Transverse colon (tissue), 4 donors: ENCODE measurements around the gene ARHGAP42. TPM values are rescaled to one million over a fixed set of nuclear protein-coding genes. Genes with fewer than 3 reads are reported as not detected.

Experiments used
- DNase-seq: peaks from one replicate; pipeline ENCODE4 v3.0.0-alpha.2; 2019
- H3K27ac ChIP-seq, 4 donors: fragments of 200-600 bp; sonication (generic); 2 replicates each; pipeline ENCODE4 v1.5.1; 2016 to 2018; ENCODE audit warnings: inconsistent platforms in 4 of 4
- H3K27me3 ChIP-seq: fragments of 200-600 bp; sonication (generic); 2 replicates; pipeline ENCODE4 v1.5.1; 2017; ENCODE audit warnings: inconsistent platforms
- H3K36me3 ChIP-seq, 4 donors: fragments of 200-600 bp; sonication (generic); 2 replicates each; pipeline ENCODE4 v1.5.1; 2017 to 2019; ENCODE audit warnings: inconsistent platforms in 4 of 4
- H3K4me1 ChIP-seq, 4 donors: fragments of 200-600 bp; sonication (generic); 2 replicates each; pipeline ENCODE4 v1.5.1; 2017 to 2020; ENCODE audit warnings: inconsistent platforms in 4 of 4
- H3K4me3 ChIP-seq, 4 donors: fragments of 200-600 bp; sonication (generic); 1 replicate in 1 of 4; 2 replicates in 3 of 4; pipeline versions ENCODE4 v1.5.1 to v1.6.1; 2017 to 2019; ENCODE audit warnings: inconsistent platforms in 4 of 4
- H3K9me3 ChIP-seq, 2 donors: fragments of 200-600 bp; sonication (generic); 2 replicates each; pipeline ENCODE4 v1.5.1; 2017 to 2019; ENCODE audit warnings: inconsistent platforms in 2 of 2
- CTCF ChIP-seq, 5 experiments: fragments of 200-600 bp in 3 of 5; fragments of 450-650 bp in 2 of 5; sonication (generic) in 3 of 5; IDR thresholded peaks; 1 replicate in 2 of 5; 2 replicates in 3 of 5; pipeline ENCODE4 v1.5.1; 2016 to 2017; ENCODE audit warnings: antibody characterized with exemption in 5 of 5, inconsistent platforms in 3 of 5, mild to moderate bottlenecking in 2 of 5, moderate library complexity in 1 of 5
- EP300 ChIP-seq: sonication (generic); formaldehyde crosslinking; IDR thresholded peaks from one replicate; pipeline ENCODE4 v1.6.1; 2017; ENCODE audit warnings: antibody characterized with exemption, low read depth
- POLR2A ChIP-seq: fragments of 450-650 bp; IDR thresholded peaks from one replicate; pipeline ENCODE4 v1.6.1; 2016; ENCODE audit warnings: antibody characterized with exemption, mild to moderate bottlenecking, moderate library complexity
- POLR2AphosphoS5 ChIP-seq, 3 donors: sonication (generic); formaldehyde crosslinking; IDR thresholded peaks; one replicate each; pipeline ENCODE4 v1.6.1; 2016; ENCODE audit warnings: antibody characterized with exemption in 3 of 3
- WGBS, 2 donors: methylation state at CpG; one replicate each; pipeline ENCODE4 v1.1.5; 2018; ENCODE audit warnings: low coverage in 1 of 2; 5-methylcytosine and 5-hydroxymethylcytosine counted together
- in situ Hi-C, 4 donors: fragments of 200-750 bp; cut with MboI; loops; one replicate each; pipeline versions ENCODE4 v1.15.0 to v1.15.1; 2017; ENCODE audit warnings: low sequenced_read_pairs in 3 of 4, low pct_ligation_motif_present in 1 of 4, low pct_unique_long_range_greater_than_20kb in 1 of 4
- intact Hi-C: fragments of 100-400 bp; cut with DNase I; formaldehyde crosslinking; loops from one replicate; pipeline ENCODE4 v1.15.1; 2023; ENCODE audit warnings: low total_unique reads
- total RNA-seq, 4 donors: library from RNA; depleted of rRNA; stranded (reverse); fragments of >200 nt; gene quantifications; one replicate each; pipeline ENCODE4 v1.1.0, GENCODE V29; 2016

Gene ARHGAP42
- total RNA-seq, 4 donors from 2014 or later = 33.3 to 62.5 (median 40.9) TPM

- Histone ChIP-seq H3K4me3 (no peak overlapping the region), H3K27ac (no peak overlapping the region), H3K9me3 (no peaks in the 10 kb centered on the region), H3K4me1 (no peaks in the 10 kb centered on the region), H3K27me3 (no peaks in the 10 kb centered on the region), H3K36me3 (no peaks in the 10 kb centered on the region)
- no peak for DNase-seq
- intact Hi-C loops (loop anchor here (5.0 kb wide), 1 partner anchor 1864 kb away; no protein-coding TSS in a partner anchor), in situ Hi-C loops (loop anchor here in 3 of 4 donors (25.0 kb wide), 2 partner anchors 176 to 276 kb away; partner anchors contain the start of gene ARHGAP42 (in 2 of the 3))
- TF ChIP-seq POLR2A (no peak), EP300 (no peak), POLR2AphosphoS5 (IDR thresholded peaks at IDR 0.05) (no peak), CTCF (IDR thresholded peaks at IDR 0.05) (no peak)
- WGBS, 2 donors = 52 to 71% methylated on average over 2 of the region's 2 CpGs
Measured at GRCh38 chr11:100863080-100863581, 176.0 kb downstream of the ARHGAP42 start.

GRCh38 chr11:100865443-100866065 is 178.5 kb downstream of the ARHGAP42 start:
- intact Hi-C loops = no loop called here

GRCh38 chr11:100866453-100866852 is 179.4 kb downstream of the ARHGAP42 start:
- Histone ChIP-seq H3K4me1 (no peaks in the 10 kb centered on the region), H3K9me3 (no peaks in the 10 kb centered on the region), H3K4me3 (no peak overlapping the region), H3K27me3 (no peaks in the 10 kb centered on the region), H3K36me3 (no peaks in the 10 kb centered on the region), H3K27ac (no peak overlapping the region)
- in situ Hi-C loops (loop anchor here in 3 of 4 donors (25.0 kb wide), 2 partner anchors 179 to 279 kb away; partner anchors contain the start of gene ARHGAP42 (in 2 of the 3)), intact Hi-C loops (no loop called here)
- no peak for TF ChIP-seq POLR2A
- TF ChIP-seq POLR2AphosphoS5 (IDR thresholded peaks at IDR 0.05) = no peak
- TF ChIP-seq EP300 = no peak
- TF ChIP-seq CTCF (IDR thresholded peaks at IDR 0.05) = no peak
- no peak for DNase-seq

More at GRCh38 chr11:100865443-100866065, 178.5 kb downstream of the ARHGAP42 start:
- no peaks in the 10 kb centered on the region for H3K9me3 ChIP-seq
- H3K4me1 ChIP-seq = no peaks in the 10 kb centered on the region
- no peak for DNase-seq
- TF ChIP-seq CTCF (IDR thresholded peaks at IDR 0.05) (no peak), POLR2A (no peak), POLR2AphosphoS5 (IDR thresholded peaks at IDR 0.05) (no peak), EP300 (no peak)
- in situ Hi-C loops = loop anchor here in 3 of 4 donors (25.0 kb wide), 2 partner anchors 178 to 278 kb away; partner anchors contain the start of gene ARHGAP42 (in 2 of the 3)
- WGBS, 2 donors = 74 to 78% methylated on average over 4 of the region's 4 CpGs
- no peaks in the 10 kb centered on the region for H3K36me3 ChIP-seq
- H3K27me3 ChIP-seq = no peaks in the 10 kb centered on the region
- H3K4me3 ChIP-seq = no peak overlapping the region
- H3K27ac ChIP-seq = no peak overlapping the region

- in situ Hi-C loops = loop anchor here in 3 of 4 donors (25.0 kb wide), 2 partner anchors 180 to 280 kb away; partner anchors contain the start of gene ARHGAP42 (in 2 of the 3)
- intact Hi-C loops = no loop called here
- no peaks in the 10 kb centered on the region for H3K36me3 ChIP-seq
- H3K4me1 ChIP-seq = no peaks in the 10 kb centered on the region
- no peaks in the 10 kb centered on the region for H3K27me3 ChIP-seq
- no peak overlapping the region for H3K27ac ChIP-seq
- DNase-seq = no peak
- H3K4me3 ChIP-seq = no peak overlapping the region
- no peaks in the 10 kb centered on the region for H3K9me3 ChIP-seq
- TF ChIP-seq POLR2AphosphoS5 (IDR thresholded peaks at IDR 0.05) = no peak
- no peak for TF ChIP-seq CTCF (IDR thresholded peaks at IDR 0.05)
- no peak for TF ChIP-seq POLR2A
- TF ChIP-seq EP300 = no peak
- 92 to 95% methylated on average over 2 of the region's 2 CpGs for WGBS, 2 donors
Measured at GRCh38 chr11:100867606-100868005, 180.5 kb downstream of the ARHGAP42 start.
